Neural cell (in vitro differentiated cells): Measurements from ENCODE around the gene CCL27.

ENCODE experiments used
- EP300 ChIP-seq: fragments of 450-650 bp; conservative IDR thresholded peaks from 2 replicates; pipeline ENCODE4 v1.6.1; 2014; ENCODE audit warnings: antibody characterized with exemption, mild to moderate bottlenecking, moderate library complexity; ENCODE audit not compliant: poor library complexity, severe bottlenecking
- MXI1 ChIP-seq: fragments of 450-650 bp; conservative IDR thresholded peaks from 2 replicates; pipeline ENCODE4 v1.6.1; 2014; ENCODE audit warnings: antibody characterized with exemption, mild to moderate bottlenecking; ENCODE audit not compliant: poor library complexity, severe bottlenecking
- POLR2AphosphoS5 ChIP-seq: IDR thresholded peaks from 2 replicates; pipeline ENCODE4 v1.6.1; 2012
- RAD21 ChIP-seq: fragments of 450-650 bp; conservative IDR thresholded peaks from 2 replicates; pipeline ENCODE4 v1.6.1; 2014; ENCODE audit warnings: antibody characterized with exemption, mild to moderate bottlenecking, moderate library complexity
- TF ChIP-seq, protein P1 (sequence below): fragments of 450-650 bp; IDR thresholded peaks from 2 replicates; pipeline ENCODE4 v1.5.1; 2014; ENCODE audit warnings: antibody characterized with exemption, mild to moderate bottlenecking, moderate library complexity; ENCODE audit not compliant: poor library complexity, severe bottlenecking
- TF ChIP-seq, protein P2 (sequence below): IDR thresholded peaks from 2 replicates; pipeline ENCODE4 v1.6.1; 2012; ENCODE audit warnings: borderline replicate concordance

DNA sequence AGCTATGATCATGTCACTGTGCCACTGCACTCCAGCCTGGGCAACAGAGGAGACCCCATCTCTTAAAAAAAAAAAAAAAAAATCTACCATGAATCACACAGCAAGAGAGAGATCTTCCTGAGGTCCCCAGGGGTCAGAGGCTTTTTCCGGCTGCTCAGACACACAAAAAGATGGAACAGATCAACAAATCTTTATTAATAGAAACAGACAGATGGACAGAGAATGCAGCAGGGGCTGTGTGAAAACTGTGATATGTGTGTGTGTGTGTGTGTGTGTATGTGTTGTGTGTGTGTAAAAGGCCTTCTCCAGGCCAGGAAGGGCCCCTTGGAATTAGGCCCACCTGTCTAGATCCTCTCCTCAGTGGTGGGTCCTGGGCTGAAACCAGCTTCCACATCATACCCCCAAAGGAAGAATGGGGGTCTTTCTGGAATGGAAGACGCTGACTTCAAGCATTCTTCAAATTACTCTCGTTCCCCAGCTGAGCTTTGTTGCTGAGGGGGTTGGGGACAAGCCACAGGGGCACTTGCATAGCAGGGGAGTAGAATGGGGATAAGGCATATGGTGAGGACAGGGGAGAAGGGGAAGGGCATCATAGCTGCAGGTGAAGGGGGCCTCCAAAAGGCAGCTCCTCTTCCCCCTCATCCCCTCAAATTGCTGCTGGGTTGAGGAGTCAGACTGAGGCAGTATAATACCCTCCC lies 27.8 kb downstream of the CCL27 start:
- TF ChIP-seq, protein P1, sequence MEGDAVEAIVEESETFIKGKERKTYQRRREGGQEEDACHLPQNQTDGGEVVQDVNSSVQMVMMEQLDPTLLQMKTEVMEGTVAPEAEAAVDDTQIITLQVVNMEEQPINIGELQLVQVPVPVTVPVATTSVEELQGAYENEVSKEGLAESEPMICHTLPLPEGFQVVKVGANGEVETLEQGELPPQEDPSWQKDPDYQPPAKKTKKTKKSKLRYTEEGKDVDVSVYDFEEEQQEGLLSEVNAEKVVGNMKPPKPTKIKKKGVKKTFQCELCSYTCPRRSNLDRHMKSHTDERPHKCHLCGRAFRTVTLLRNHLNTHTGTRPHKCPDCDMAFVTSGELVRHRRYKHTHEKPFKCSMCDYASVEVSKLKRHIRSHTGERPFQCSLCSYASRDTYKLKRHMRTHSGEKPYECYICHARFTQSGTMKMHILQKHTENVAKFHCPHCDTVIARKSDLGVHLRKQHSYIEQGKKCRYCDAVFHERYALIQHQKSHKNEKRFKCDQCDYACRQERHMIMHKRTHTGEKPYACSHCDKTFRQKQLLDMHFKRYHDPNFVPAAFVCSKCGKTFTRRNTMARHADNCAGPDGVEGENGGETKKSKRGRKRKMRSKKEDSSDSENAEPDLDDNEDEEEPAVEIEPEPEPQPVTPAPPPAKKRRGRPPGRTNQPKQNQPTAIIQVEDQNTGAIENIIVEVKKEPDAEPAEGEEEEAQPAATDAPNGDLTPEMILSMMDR, result no peak
- TF ChIP-seq POLR2AphosphoS5 (no peak), MXI1 (no peak), EP300 (no peak), RAD21 (no peak)
- TF ChIP-seq, protein P2, sequence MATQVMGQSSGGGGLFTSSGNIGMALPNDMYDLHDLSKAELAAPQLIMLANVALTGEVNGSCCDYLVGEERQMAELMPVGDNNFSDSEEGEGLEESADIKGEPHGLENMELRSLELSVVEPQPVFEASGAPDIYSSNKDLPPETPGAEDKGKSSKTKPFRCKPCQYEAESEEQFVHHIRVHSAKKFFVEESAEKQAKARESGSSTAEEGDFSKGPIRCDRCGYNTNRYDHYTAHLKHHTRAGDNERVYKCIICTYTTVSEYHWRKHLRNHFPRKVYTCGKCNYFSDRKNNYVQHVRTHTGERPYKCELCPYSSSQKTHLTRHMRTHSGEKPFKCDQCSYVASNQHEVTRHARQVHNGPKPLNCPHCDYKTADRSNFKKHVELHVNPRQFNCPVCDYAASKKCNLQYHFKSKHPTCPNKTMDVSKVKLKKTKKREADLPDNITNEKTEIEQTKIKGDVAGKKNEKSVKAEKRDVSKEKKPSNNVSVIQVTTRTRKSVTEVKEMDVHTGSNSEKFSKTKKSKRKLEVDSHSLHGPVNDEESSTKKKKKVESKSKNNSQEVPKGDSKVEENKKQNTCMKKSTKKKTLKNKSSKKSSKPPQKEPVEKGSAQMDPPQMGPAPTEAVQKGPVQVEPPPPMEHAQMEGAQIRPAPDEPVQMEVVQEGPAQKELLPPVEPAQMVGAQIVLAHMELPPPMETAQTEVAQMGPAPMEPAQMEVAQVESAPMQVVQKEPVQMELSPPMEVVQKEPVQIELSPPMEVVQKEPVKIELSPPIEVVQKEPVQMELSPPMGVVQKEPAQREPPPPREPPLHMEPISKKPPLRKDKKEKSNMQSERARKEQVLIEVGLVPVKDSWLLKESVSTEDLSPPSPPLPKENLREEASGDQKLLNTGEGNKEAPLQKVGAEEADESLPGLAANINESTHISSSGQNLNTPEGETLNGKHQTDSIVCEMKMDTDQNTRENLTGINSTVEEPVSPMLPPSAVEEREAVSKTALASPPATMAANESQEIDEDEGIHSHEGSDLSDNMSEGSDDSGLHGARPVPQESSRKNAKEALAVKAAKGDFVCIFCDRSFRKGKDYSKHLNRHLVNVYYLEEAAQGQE, result no peak
